Measurements from ENCODE around the gene MEGF11.
"Not testable (repeated sequence)": the region's sequence is repeated elsewhere in the genome, so short reads cannot be mapped to it uniquely, and the experiment has no call there.

The MEGF11 gene

GRCh38 chr15:66022163-66022525 is 231.4 kb downstream of the MEGF11 start:
- no peak for DNase-seq

GRCh38 chr15:66021496-66022162 is 231.9 kb downstream of the MEGF11 start:
- no peak for DNase-seq

DNA sequence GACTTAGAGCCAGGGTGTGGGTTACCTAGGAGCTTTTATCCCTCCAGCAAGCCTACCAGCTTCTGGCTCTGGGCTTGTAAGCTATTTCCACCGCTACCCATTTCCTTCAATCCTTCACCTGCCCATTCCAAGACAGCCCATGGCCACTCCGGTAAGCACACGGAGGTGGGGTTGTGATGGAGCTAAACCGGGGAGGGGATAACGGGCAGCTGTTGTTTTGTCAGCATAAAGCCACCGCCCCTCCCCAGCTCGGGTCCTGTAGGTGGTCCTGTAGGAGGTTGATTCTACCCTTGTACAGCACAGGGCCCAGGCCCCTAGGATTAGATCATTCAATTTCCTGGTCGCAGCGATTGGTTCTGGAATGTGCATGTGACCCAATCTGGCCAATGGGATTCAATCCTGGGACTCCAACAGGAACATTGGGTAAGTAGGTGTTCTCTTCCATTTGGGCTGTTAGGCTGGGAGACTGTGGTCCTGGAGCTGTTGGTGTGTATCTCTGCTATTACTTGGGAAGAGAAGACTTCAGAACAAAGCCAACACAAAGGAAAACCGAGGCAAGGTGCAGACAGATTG is 233.6 kb downstream of the MEGF11 start:
- no peak for DNase-seq

GRCh38 chr15:66019368-66019767 is 234.2 kb downstream of the MEGF11 start:
- DNase-seq = no peak

DNA sequence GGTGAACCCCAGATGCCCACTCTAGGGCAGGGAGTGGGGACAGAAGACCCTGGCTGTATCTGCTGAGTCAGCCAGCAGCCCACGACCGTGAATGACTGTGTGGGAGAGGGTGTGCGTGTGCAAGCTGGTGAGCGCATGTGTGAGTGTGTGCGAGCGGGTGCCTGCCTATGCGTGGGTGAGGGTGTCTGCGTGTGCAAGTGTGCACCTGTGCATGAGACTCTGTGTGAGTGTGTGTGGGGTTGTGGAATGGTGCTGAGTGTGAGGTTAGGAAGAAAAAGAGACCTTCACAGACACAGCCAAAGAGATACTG is 235.1 kb downstream of the MEGF11 start:
- no peak for DNase-seq

- no peak for DNase-seq
Observed at GRCh38 chr15:66017792-66018487, 235.6 kb downstream of the MEGF11 start.

DNA sequence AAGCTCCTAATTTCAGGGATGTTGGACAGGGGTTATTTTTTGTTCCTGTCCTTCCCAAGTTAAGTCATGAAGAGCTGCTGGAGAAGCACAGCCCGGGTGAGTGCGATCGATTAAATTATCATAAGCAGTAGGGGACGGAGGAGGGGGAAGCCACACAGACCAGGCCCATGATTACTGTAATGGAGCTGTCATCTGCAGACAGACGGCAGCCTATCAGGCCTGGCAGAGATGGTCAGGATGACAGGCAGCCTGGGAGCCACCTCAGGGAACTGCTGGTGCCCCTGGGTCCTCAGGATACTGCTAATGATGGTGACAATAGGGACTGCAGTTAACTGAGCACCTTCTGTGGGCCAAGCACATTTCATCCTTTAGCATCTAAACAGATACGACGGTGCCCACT is 236.6 kb downstream of the MEGF11 start:
- no peak for DNase-seq

DNA sequence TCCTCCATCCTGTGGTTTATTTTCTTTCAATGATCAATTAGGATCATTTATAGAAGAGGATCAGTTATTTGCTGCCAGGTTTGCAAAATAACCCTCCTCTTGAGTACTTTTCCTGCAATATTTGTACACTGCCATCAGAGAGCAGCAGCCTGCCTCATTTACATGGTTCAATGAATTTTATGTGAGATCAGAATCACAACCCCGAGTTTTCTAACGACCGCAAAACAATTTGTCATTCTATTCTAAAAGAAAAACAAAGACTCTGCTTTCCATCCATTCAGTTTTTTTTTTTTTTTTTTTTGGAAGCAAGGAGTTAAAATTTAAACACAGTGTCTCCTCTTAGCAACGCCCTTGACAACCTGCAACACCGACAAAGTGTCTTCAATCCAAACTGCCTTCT is 237.4 kb downstream of the MEGF11 start:
- no peak for DNase-seq

DNA sequence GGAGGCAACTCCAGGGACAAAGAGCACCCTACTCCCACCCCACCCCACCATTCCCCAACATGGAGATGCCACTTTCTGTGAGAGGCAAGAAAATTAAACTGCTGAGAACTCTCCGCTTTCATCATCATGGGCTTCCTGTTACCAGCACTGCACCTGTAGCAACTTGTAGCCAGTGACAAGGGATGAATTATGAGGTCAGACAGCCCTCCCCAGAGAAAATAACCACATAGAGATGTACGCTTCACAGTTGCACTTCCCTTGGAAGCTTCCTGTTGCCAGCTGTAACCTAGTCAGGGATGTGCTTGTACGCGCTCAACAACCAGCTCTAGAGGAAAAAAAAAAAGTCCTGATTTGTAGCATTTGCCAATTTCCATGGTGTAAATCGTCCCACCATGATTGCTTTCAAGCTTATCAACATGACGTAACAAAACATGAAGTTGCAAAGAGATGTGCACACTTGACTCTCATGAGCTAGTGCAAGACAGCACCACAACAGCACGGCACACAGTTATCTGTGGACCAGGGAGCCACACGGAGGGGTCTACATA is 238.8 kb downstream of the MEGF11 start:
- DNase-seq = no peak

DNA sequence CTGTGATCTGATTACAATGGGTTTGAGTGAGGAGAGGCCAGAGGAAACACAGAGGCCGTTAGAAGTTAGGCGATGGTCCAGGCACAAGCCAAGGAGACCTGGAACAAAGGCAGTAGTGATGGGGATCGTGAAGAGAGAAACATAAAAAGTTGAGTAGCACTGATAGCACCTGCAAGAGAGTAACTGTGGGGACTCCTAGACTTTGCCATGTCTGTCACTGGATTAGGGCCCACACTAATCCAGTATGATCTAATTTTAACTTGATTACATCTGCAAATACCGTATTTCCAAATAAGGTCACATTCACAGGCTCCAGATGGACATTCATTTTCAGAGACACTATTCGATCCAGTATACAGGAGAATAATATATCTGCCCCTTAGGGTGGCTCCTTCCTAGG is 239.5 kb downstream of the MEGF11 start:
- DNase-seq = no peak

- peak; percentile 58 for DNase-seq
Observed at GRCh38 chr15:66008940-66009562, 244.5 kb downstream of the MEGF11 start.

- no peak for DNase-seq
Observed at GRCh38 chr15:66007663-66008262, 245.8 kb downstream of the MEGF11 start.

DNA sequence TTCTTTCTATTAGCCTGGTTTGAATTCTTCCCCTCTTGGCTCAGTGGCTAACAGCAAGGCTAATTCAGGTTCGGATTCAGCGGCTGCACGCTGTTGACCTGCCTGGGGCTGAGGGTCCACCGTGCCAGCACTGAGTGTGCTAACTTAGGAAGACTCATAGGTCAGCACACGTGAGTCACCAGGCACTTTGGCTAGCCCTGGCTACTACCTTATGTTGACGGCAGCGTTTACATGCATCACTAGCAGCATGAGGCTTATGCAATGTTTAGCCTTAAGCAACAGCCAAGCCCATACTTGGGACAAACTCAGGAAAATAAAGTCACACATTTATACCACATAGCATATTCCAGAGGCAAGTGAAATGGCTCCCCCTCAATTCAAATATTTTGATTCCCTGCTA is 246.6 kb downstream of the MEGF11 start:
- DNase-seq = no peak

GRCh38 chr15:66004618-66005262 is 248.8 kb downstream of the MEGF11 start:
- DNase-seq = no peak

- not testable (repeated sequence) for DNase-seq
Observed at GRCh38 chr15:66003129-66003528, 250.4 kb downstream of the MEGF11 start.

- no peak for DNase-seq
Observed at GRCh38 chr15:66001717-66002426, 251.7 kb downstream of the MEGF11 start.

DNA sequence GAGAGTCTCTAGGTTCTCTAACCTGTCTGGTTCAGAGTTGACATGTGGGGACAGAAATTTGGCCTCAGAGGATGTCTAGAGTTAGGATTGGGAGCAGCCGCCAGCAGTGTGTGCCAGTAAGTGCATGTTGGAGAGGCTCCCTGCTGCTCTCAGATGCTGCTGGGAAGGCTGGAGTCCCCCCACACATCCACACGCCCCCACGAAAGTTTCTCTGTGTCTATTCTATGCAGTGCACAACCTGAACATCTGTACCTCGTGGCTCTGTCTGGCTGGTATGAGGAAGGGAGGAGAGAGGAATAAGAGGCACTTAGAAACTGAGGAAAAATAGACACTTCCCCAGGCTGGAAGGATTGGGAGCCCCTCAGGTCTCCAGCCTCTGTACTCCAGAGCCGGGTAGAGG is 252.5 kb downstream of the MEGF11 start:
- no peak for DNase-seq

- DNase-seq = no peak
Observed at GRCh38 chr15:65998486-65998885, 255.1 kb downstream of the MEGF11 start.

DNA sequence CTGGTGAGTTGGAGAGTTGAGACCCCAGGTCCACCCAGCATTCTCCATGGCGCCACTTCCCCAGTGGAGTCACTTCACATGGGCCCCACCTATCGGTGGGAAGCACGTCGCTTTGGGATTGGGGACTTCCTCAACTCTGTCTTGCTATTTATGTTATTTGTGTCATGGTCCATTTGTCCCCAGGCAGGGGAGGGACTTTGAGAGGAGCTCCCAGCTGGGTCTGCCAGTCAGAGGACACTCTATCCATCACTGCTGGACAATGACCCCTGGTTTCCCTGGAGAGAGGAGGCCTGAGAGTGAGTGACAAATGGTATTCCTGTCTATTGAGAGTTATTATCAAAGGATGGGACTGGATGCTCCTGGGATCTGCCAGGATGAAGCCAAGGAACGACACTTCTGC is 256.6 kb downstream of the MEGF11 start:
- no peak for DNase-seq

GRCh38 chr15:65994832-65995231 is 258.7 kb downstream of the MEGF11 start:
- no peak for DNase-seq

GRCh38 chr15:65993762-65994161 is 259.8 kb downstream of the MEGF11 start:
- DNase-seq = no peak

GRCh38 chr15:65993236-65993635 is 260.3 kb downstream of the MEGF11 start:
- no peak for DNase-seq

All from NCI-H524 treated with DMSO at 0.1 percent for 48 hours (cell line).